Measurements from ENCODE around the gene RER1.

The RER1 gene

GRCh38 chr1:2446861-2447260 lies 55.2 kb downstream of the RER1 start:
- Mint-ChIP-seq H3K4me1 (peaks cover 2% of the 10 kb centered on the region), H3K4me3 (no peak overlapping the region), H3K36me3 (no peaks in the 10 kb centered on the region), H3K9me3 (no peaks in the 10 kb centered on the region), H3K27me3 (peaks cover 5% of the 10 kb centered on the region), H3K27ac (no peak overlapping the region)
- ATAC-seq (ENCODE audit: low read depth) (no peak), DNase-seq (ENCODE audit: low spot score in 2 of 2) (no peak)

- peaks cover 2% of the 10 kb centered on the region for H3K4me1 Mint-ChIP-seq
- no peak for DNase-seq (ENCODE audit: low spot score in 2 of 2)
- no peak overlapping the region for H3K27ac Mint-ChIP-seq
- no peak overlapping the region for H3K4me3 Mint-ChIP-seq
- peaks cover 7% of the 10 kb centered on the region for H3K27me3 Mint-ChIP-seq
- no peak for ATAC-seq (ENCODE audit: low read depth)
- no peaks in the 10 kb centered on the region for H3K9me3 Mint-ChIP-seq
- no peaks in the 10 kb centered on the region for H3K36me3 Mint-ChIP-seq
These were observed 55.8 kb downstream of the RER1 start for GRCh38 chr1:2447276-2448097.

- no peak for DNase-seq (ENCODE audit: low spot score in 2 of 2)
- Mint-ChIP-seq H3K36me3 (no peaks in the 10 kb centered on the region), H3K9me3 (no peaks in the 10 kb centered on the region), H3K4me3 (no peak overlapping the region), H3K27ac (no peak overlapping the region), H3K4me1 (peaks cover 2% of the 10 kb centered on the region), H3K27me3 (peaks cover 8% of the 10 kb centered on the region)
- no peak for ATAC-seq (ENCODE audit: low read depth)
These were observed 56.4 kb downstream of the RER1 start for GRCh38 chr1:2448098-2448445.

GRCh38 chr1:2449636-2450454 lies 58.2 kb downstream of the RER1 start:
- H3K27me3 Mint-ChIP-seq = peaks cover 9% of the 10 kb centered on the region

GRCh38 chr1:2451741-2452140 lies 60.1 kb downstream of the RER1 start:
- no peaks in the 10 kb centered on the region for H3K4me1 Mint-ChIP-seq
- H3K27me3 Mint-ChIP-seq = peaks cover 9% of the 10 kb centered on the region
- H3K36me3 Mint-ChIP-seq = no peaks in the 10 kb centered on the region
- H3K4me3 Mint-ChIP-seq = no peak overlapping the region
- H3K9me3 Mint-ChIP-seq = no peaks in the 10 kb centered on the region
- ATAC-seq (ENCODE audit: low read depth) (no peak), DNase-seq (ENCODE audit: low spot score in 2 of 2) (no peak)
- H3K27ac Mint-ChIP-seq = no peak overlapping the region

More at GRCh38 chr1:2449636-2450454, 58.2 kb downstream of the RER1 start:
- peaks cover 2% of the 10 kb centered on the region for H3K4me1 Mint-ChIP-seq
- H3K27ac Mint-ChIP-seq = no peak overlapping the region
- H3K36me3 Mint-ChIP-seq = no peaks in the 10 kb centered on the region
- H3K4me3 Mint-ChIP-seq = no peak overlapping the region
- DNase-seq (ENCODE audit: low spot score in 2 of 2) (no peak), ATAC-seq (ENCODE audit: low read depth) (no peak)
- no peaks in the 10 kb centered on the region for H3K9me3 Mint-ChIP-seq

- no peak for DNase-seq (ENCODE audit: low spot score in 2 of 2)
- Mint-ChIP-seq H3K4me1 (no peaks in the 10 kb centered on the region), H3K27ac (no peak overlapping the region), H3K27me3 (peaks cover 9% of the 10 kb centered on the region), H3K36me3 (no peaks in the 10 kb centered on the region), H3K9me3 (no peaks in the 10 kb centered on the region), H3K4me3 (no peak overlapping the region)
- ATAC-seq (ENCODE audit: low read depth) = no peak
These were observed 60.7 kb downstream of the RER1 start for GRCh38 chr1:2452201-2452931.

GRCh38 chr1:2452932-2453315 lies 61.3 kb downstream of the RER1 start:
- no peaks in the 10 kb centered on the region for H3K36me3 Mint-ChIP-seq

GRCh38 chr1:2454227-2454626 lies 62.6 kb downstream of the RER1 start:
- H3K4me1 Mint-ChIP-seq = no peaks in the 10 kb centered on the region
- H3K9me3 Mint-ChIP-seq = no peaks in the 10 kb centered on the region
- ATAC-seq (ENCODE audit: low read depth) (no peak), DNase-seq (ENCODE audit: low spot score in 2 of 2) (no peak)
- H3K27ac Mint-ChIP-seq = no peak overlapping the region
- H3K27me3 Mint-ChIP-seq = peaks cover 9% of the 10 kb centered on the region
- no peaks in the 10 kb centered on the region for H3K36me3 Mint-ChIP-seq
- H3K4me3 Mint-ChIP-seq = no peak overlapping the region

More at GRCh38 chr1:2452932-2453315, 61.3 kb downstream of the RER1 start:
- Mint-ChIP-seq H3K27me3 (peaks cover 9% of the 10 kb centered on the region), H3K4me3 (no peak overlapping the region), H3K9me3 (no peaks in the 10 kb centered on the region), H3K4me1 (no peaks in the 10 kb centered on the region), H3K27ac (no peak overlapping the region)
- ATAC-seq (ENCODE audit: low read depth) = no peak
- no peak for DNase-seq (ENCODE audit: low spot score in 2 of 2)

Measured in memory B cell (primary cell).